ENCODE data around the gene YTHDF1. TPM values are rescaled to one million over a fixed set of nuclear protein-coding genes. Genes with fewer than 3 reads are reported as not detected.
A peak's percentile ranks its signal among the peaks of the same experiment; 100 is the strongest.

Gene YTHDF1
- total RNA-seq, 1 experiment from 2014 or later: 196 TPM

DNA sequence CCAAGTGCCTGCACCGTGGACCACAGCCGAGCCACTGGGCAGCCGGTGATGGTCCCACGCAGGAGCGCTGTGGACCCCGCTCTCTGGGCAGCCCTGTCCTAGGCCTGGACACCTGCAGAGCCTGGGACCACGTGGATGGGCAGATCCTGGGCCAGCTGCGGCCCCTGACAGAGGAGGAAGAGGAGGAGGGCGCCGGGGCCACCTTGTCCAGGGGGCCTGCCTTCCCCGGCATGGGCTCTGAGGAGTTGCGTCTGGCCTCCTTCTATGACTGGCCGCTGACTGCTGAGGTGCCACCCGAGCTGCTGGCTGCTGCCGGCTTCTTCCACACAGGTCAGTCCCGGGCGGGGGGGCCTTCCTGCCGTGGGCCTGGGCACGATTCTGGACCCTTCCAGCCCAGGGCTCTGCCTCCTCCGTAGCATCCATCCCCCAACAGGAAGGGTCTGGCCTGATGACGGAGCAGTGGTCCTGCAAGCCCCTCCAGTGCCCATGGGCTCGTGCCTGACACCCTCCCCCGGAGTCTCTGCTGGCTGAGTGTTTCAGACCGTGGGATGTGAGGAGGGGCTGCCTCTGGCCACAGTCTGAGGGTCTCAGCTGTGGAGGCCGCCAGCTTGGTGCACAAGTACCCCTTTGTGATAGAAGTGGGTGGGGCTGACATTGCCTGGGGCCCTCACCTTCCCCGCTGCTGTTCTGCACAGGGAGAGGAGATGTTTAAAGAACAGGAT lies 20.3 kb upstream of the YTHDF1 start:
- Mint-ChIP-seq H3K4me3 (ENCODE audit: unreplicated experiment) (no peak overlapping the region), H3K4me1 (ENCODE audit: low read depth, unreplicated experiment) (peaks cover 24% of the 10 kb centered on the region), H3K27ac (ENCODE audit: unreplicated experiment) (no peak overlapping the region), H3K36me3 (ENCODE audit: insufficient read depth, unreplicated experiment) (no peaks in the 10 kb centered on the region), H3K9me3 (ENCODE audit: unreplicated experiment) (no peaks in the 10 kb centered on the region), H3K27me3 (ENCODE audit: insufficient read depth, unreplicated experiment) (no peaks in the 10 kb centered on the region)
- Histone ChIP-seq H3K36me3 (ENCODE audit: control insufficient read depth, insufficient read depth, low read length) (no peaks in the 10 kb centered on the region), H3K4me1 (peaks cover 52% of the 10 kb centered on the region), H3K9me3 (no peaks in the 10 kb centered on the region), H3K4me3 (ENCODE audit: low read depth, low read length) (no peak overlapping the region), H3K27me3 (replicated peaks; ENCODE audit: control insufficient read depth, insufficient read depth, low read length) (no peaks in the 10 kb centered on the region)
- CTCF ChIA-PET: interaction anchor here (0.5 to 5.6 kb wide), 3 partner anchors 9 to 442 kb away, joined by 3 to 122 read pairs (median 8); no protein-coding TSS in a partner anchor
- TF ChIP-seq, protein P1, sequence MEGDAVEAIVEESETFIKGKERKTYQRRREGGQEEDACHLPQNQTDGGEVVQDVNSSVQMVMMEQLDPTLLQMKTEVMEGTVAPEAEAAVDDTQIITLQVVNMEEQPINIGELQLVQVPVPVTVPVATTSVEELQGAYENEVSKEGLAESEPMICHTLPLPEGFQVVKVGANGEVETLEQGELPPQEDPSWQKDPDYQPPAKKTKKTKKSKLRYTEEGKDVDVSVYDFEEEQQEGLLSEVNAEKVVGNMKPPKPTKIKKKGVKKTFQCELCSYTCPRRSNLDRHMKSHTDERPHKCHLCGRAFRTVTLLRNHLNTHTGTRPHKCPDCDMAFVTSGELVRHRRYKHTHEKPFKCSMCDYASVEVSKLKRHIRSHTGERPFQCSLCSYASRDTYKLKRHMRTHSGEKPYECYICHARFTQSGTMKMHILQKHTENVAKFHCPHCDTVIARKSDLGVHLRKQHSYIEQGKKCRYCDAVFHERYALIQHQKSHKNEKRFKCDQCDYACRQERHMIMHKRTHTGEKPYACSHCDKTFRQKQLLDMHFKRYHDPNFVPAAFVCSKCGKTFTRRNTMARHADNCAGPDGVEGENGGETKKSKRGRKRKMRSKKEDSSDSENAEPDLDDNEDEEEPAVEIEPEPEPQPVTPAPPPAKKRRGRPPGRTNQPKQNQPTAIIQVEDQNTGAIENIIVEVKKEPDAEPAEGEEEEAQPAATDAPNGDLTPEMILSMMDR (IDR thresholded peaks at IDR 0.05; ENCODE audit: insufficient read depth in 1 of 2, low read depth in 1 of 2, low read length in 1 of 2, severe bottlenecking in 1 of 2, unreplicated experiment in 1 of 2): no peak
- no TSS peak for BruUV-seq (replicated peaks)
- intact Hi-C loops (cut with micrococcal nuclease; ENCODE audit: unreplicated experiment): no loop called here
- POLR2A ChIA-PET: interaction anchor here (0.6 kb wide), 1 partner anchor 45 kb away, joined by 3 read pairs; no protein-coding TSS in a partner anchor
- DNase-seq: no peak

DNA sequence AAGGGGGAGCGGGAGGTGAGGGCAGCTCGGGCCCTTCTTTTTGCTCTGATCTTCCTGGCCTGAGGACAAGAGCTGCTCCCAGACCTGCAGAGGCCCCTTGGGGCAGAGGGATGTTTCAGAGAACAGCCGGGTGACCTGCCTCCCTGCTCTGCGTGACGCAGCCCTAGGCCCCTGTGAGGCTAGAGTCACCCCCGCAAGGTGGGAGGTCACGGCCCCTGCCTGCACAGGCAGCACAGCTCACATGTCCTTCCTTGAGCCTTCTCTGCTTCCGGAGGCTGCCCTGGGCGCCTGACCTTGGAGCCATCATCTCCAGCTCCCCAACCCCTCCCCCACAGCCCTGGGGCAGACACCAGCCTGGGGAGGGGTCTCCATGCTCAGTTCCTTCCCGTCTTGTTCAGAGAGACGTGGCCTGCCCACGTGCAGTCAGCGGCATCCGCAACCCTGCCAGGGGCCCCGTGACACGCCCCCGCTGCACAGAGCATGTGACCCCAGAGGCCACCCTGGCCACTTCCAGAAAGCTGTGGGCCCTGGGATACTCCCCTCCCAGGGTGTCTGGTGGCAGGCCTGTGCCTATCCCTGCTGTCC lies 19.6 kb upstream of the YTHDF1 start, which contains the start of gene BIRC7:
Gene BIRC7 (plus strand): TSS at position 507 of the 585 bp plus-strand sequence. CDS start 192 bp downstream, outside the sequence.
- DNase-seq: peak in 1 of 2 experiments; percentile 79
- Histone ChIP-seq H3K9me3 (no peaks in the 10 kb centered on the region), H3K4me3 (ENCODE audit: low read depth, low read length) (no peak within 1 kb of the TSS), H3K4me1 (peaks cover 53% of the 10 kb centered on the region), H3K36me3 (ENCODE audit: control insufficient read depth, insufficient read depth, low read length) (no peaks in the 10 kb centered on the region), H3K27me3 (replicated peaks; ENCODE audit: control insufficient read depth, insufficient read depth, low read length) (no peaks in the 10 kb centered on the region)
- Mint-ChIP-seq H3K27me3 (ENCODE audit: insufficient read depth, unreplicated experiment) (no peaks in the 10 kb centered on the region), H3K4me1 (ENCODE audit: low read depth, unreplicated experiment) (peaks cover 24% of the 10 kb centered on the region), H3K36me3 (ENCODE audit: insufficient read depth, unreplicated experiment) (no peaks in the 10 kb centered on the region), H3K27ac (ENCODE audit: unreplicated experiment) (no peak within 1 kb of the TSS), H3K9me3 (ENCODE audit: unreplicated experiment) (no peaks in the 10 kb centered on the region), H3K4me3 (ENCODE audit: unreplicated experiment) (peak within 1 kb of the TSS; percentile 34)
- no TSS peak for BruUV-seq (replicated peaks)
- TF ChIP-seq, protein P1 (IDR thresholded peaks at IDR 0.05; ENCODE audit: insufficient read depth in 1 of 2, low read depth in 1 of 2, low read length in 1 of 2, severe bottlenecking in 1 of 2, unreplicated experiment in 1 of 2): no peak
- intact Hi-C loops (cut with micrococcal nuclease; ENCODE audit: unreplicated experiment): no loop called here
- CTCF ChIA-PET: interaction anchor here (0.5 to 5.6 kb wide), 11 partner anchors 10 to 753 kb away, joined by 3 to 122 read pairs (median 7); partner anchors contain the start of gene ARFGAP1
- POLR2A ChIA-PET: interaction anchor here (0.6 to 1.3 kb wide), 2 partner anchors 37 to 46 kb away, joined by 3 read pairs; partner anchors contain the start of gene ARFGAP1

DNA sequence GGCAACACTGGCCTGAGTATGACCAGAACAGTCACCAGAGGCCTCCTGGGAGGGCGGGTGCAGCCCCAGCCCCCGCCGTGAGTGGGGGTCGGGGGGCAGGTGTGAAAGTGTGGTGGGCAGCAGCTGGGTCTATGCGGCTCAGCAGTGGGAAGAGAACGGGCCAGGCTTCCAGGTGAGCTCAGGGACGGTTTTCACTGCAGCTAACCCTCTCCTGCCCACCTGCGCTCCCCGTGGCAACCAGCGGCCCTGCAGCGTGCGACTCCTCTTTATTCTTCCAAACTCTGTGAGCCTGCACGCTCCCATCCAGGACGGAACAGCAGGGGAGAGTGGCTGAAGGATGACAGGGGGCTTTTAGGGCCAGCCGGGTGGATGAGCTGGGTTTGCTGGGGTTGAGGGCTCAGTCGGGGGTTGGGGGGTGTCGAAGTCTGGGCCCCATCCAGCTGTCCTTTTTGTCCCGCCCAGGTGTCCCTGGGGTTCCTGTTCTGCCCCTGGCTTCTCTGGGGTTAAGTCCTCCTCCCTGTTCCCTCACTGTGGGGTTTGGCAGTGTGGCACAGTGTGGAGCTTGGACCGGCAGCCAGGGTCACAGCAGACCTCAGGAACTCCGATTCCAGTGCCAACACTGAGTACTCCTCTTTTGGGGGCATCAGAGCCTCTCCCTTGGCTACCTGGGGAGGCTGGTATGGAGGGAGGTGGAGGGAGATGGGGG lies 18.9 kb upstream of the YTHDF1 start:
- ChIA-PET CTCF (interaction anchor here (0.6 to 5.6 kb wide), 25 partner anchors 11 to 752 kb away, joined by 3 to 122 read pairs (median 4); partner anchors contain the start of gene ARFGAP1), POLR2A (interaction anchor here (1.3 kb wide), 1 partner anchor 38 kb away, joined by 3 read pairs; the partner anchor contains the start of gene ARFGAP1)
- H3K9me3 Mint-ChIP-seq (ENCODE audit: unreplicated experiment): no peaks in the 10 kb centered on the region
- Histone ChIP-seq H3K9me3 (no peaks in the 10 kb centered on the region), H3K27me3 (replicated peaks; ENCODE audit: control insufficient read depth, insufficient read depth, low read length) (no peaks in the 10 kb centered on the region), H3K4me3 (ENCODE audit: low read depth, low read length) (no peak overlapping the region), H3K36me3 (ENCODE audit: control insufficient read depth, insufficient read depth, low read length) (no peaks in the 10 kb centered on the region), H3K4me1 (peaks cover 53% of the 10 kb centered on the region)
- H3K36me3 Mint-ChIP-seq (ENCODE audit: insufficient read depth, unreplicated experiment): no peaks in the 10 kb centered on the region
- H3K4me1 Mint-ChIP-seq (ENCODE audit: low read depth, unreplicated experiment): peaks cover 24% of the 10 kb centered on the region
- peak overlapping the region; percentile 34 for H3K4me3 Mint-ChIP-seq (ENCODE audit: unreplicated experiment)
- no peak overlapping the region for H3K27ac Mint-ChIP-seq (ENCODE audit: unreplicated experiment)
- DNase-seq: peak; percentile 87 to 89
- TF ChIP-seq, protein P1 (IDR thresholded peaks at IDR 0.05; ENCODE audit: insufficient read depth in 1 of 2, low read depth in 1 of 2, low read length in 1 of 2, severe bottlenecking in 1 of 2, unreplicated experiment in 1 of 2): peak; percentile 89 to 96
- intact Hi-C loops (cut with micrococcal nuclease; ENCODE audit: unreplicated experiment): no loop called here
- no TSS peak for BruUV-seq (replicated peaks)
- H3K27me3 Mint-ChIP-seq (ENCODE audit: insufficient read depth, unreplicated experiment): no peaks in the 10 kb centered on the region

Measured in Caco-2 (cell line).